HepG2 (cell line): ENCODE results near the gene CDK10. TPM values are rescaled to one million over a fixed set of nuclear protein-coding genes. Genes with fewer than 3 reads are reported as not detected.

ENCODE experiments used
- E2F2 ChIP-seq: sonication (generic); formaldehyde crosslinking; IDR thresholded peaks from 2 replicates; pipeline ENCODE4 v1.4.0; 2020; ENCODE audit warnings: missing genetic modification reagents, borderline replicate concordance
- MXD3 ChIP-seq: IDR thresholded peaks from 2 replicates; pipeline ENCODE4 v1.6.1; 2016; ENCODE audit warnings: mild to moderate bottlenecking, missing biosample characterization, missing genetic modification reagents
- NPAS2 ChIP-seq: sonication (generic); formaldehyde crosslinking; IDR thresholded peaks from 2 replicates; pipeline ENCODE4 v1.8.0; 2022; ENCODE audit warnings: mild to moderate bottlenecking, missing genetic modification reagents, borderline replicate concordance
- RARA ChIP-seq: IDR thresholded peaks from 2 replicates; pipeline ENCODE4 v1.6.1; 2016; ENCODE audit warnings: missing genetic modification reagents, missing compliant biosample characterization
- SAFB2 ChIP-seq: sonication (generic); formaldehyde crosslinking; IDR thresholded peaks from 2 replicates; pipeline ENCODE4 v1.5.1; 2020; ENCODE audit warnings: missing genetic modification reagents, low read depth, mild to moderate bottlenecking, borderline replicate concordance
- SP2 ChIP-seq: sonication (generic); formaldehyde crosslinking; IDR thresholded peaks from 2 replicates; pipeline ENCODE4 v1.5.1; 2020; ENCODE audit warnings: mild to moderate bottlenecking, missing genetic modification reagents
- ZBTB44 ChIP-seq: sonication (generic); formaldehyde crosslinking; IDR thresholded peaks from 2 replicates; pipeline ENCODE4 v1.4.0; 2020; ENCODE audit warnings: missing genetic modification reagents
- ZIK1 ChIP-seq: sonication (generic); formaldehyde crosslinking; IDR thresholded peaks from 2 replicates; pipeline ENCODE4 v1.5.0; 2020; ENCODE audit warnings: mild to moderate bottlenecking, low read depth, missing genetic modification reagents, borderline replicate concordance
- ZKSCAN1 ChIP-seq: fragments of 150-350 bp; IDR thresholded peaks from 2 replicates; pipeline ENCODE4 v1.6.1; 2014; ENCODE audit warnings: low read length
- ZKSCAN5 ChIP-seq: sonication (generic); formaldehyde crosslinking; IDR thresholded peaks from 2 replicates; pipeline ENCODE4 v1.5.1; 2020; ENCODE audit warnings: mild to moderate bottlenecking, missing genetic modification reagents
- ZMYM4 ChIP-seq: sonication (generic); formaldehyde crosslinking; IDR thresholded peaks from 2 replicates; pipeline ENCODE4 v1.8.1; 2023; ENCODE audit warnings: mild to moderate bottlenecking, missing genetic modification reagents
- ZNF367 ChIP-seq: sonication (generic); formaldehyde crosslinking; IDR thresholded peaks from 2 replicates; pipeline ENCODE4 v1.4.0; 2020; ENCODE audit warnings: missing genetic modification reagents, borderline replicate concordance
- ZNF574 ChIP-seq: sonication (generic); formaldehyde crosslinking; IDR thresholded peaks from 2 replicates; pipeline ENCODE4 v1.4.0; 2020; ENCODE audit warnings: missing genetic modification reagents
- ZNF646 ChIP-seq: sonication (generic); formaldehyde crosslinking; IDR thresholded peaks from 2 replicates; pipeline ENCODE4 v1.9.0; 2021; ENCODE audit warnings: mild to moderate bottlenecking, missing genetic modification reagents
- ZNF747 ChIP-seq: sonication (generic); formaldehyde crosslinking; IDR thresholded peaks from 2 replicates; pipeline ENCODE4 v1.8.1; 2023; ENCODE audit warnings: missing genetic modification reagents, mild to moderate bottlenecking, borderline replicate concordance
- polyA plus RNA-seq, 8 experiments: library from polyadenylated mRNA; depleted of rRNA in 3 of 8; stranded (reverse) in 7 of 8; unstranded in 1 of 8; fragments of >200 nt; fragmentation: Illumina TruSeq in 4 of 8; extraction: Trizol in 4 of 8; gene quantifications; 2 replicates each; pipeline versions ENCODE4 v1.2.1 to v1.2.3, GENCODE V29; 2011 to 2016; ENCODE audit warnings: low read depth in 4 of 8, missing spikeins in 1 of 8, mixed read lengths in 1 of 8; ENCODE audit not compliant: insufficient read depth in 1 of 8
- total RNA-seq, 5 experiments: library from RNA; depleted of rRNA; stranded (reverse); fragments of >200 nt; fragmentation: Illumina TruSeq; extraction: Trizol; gene quantifications; 2 replicates each; pipeline ENCODE4 v1.2.3, GENCODE V29; 2016; ENCODE audit warnings: low read depth in 1 of 5

The CDK10 gene
- total and polyA plus RNA-seq, 2 of the 13 experiments (the other 11 are each of a cell fraction or from before 2014, with no cell fraction given) = 2.5 to 3.9 TPM

- TF ChIP-seq ZNF646 (CRISPR knock-in tag) (peak; percentile 53; the same call in 1 of the 2 replicates), ZNF367 (CRISPR knock-in tag) (peak; percentile 97), E2F2 (CRISPR knock-in tag) (peak; percentile 99), ZKSCAN1 (no peak), SP2 (0 out of 2 replicates have a peak, but pooled peaks have one; percentile 25), ZMYM4 (peak; percentile 90), ZBTB44 (no peak; the same call in 1 of the 2 replicates), RARA (CRISPR knock-in tag) (peak; percentile 92), MXD3 (CRISPR knock-in tag) (peak; percentile 91), ZNF574 (CRISPR knock-in tag) (peak; percentile 94), ZNF747 (peak; percentile 99), ZIK1 (peak; percentile 98), SAFB2 (CRISPR knock-in tag) (peak; percentile 91; the same call in 1 of the 2 replicates), ZKSCAN5 (CRISPR knock-in tag) (peak; percentile 64), NPAS2 (CRISPR knock-in tag) (peak; percentile 94)
Measured at GRCh38 chr16:89687092-89687940, 827 bp downstream of the CDK10 start (continued).
